HG03060 (cell line): Measurements from ENCODE around the gene SNAI3.
A peak's percentile ranks its signal among the peaks of the same experiment; 100 is the strongest.

Source experiments
- ATAC-seq: cut with Tn5 transposase; IDR thresholded peaks from one replicate; pipeline ENCODE4 v1.9.1; 2021; ENCODE audit warnings: low read depth, moderate number of reproducible peaks; ENCODE audit not compliant: unreplicated experiment

SNAI3 gene

GRCh38 chr16:88693420-88694177, 7.3 kb upstream of the SNAI3 start:
- ATAC-seq, result no peak

DNA sequence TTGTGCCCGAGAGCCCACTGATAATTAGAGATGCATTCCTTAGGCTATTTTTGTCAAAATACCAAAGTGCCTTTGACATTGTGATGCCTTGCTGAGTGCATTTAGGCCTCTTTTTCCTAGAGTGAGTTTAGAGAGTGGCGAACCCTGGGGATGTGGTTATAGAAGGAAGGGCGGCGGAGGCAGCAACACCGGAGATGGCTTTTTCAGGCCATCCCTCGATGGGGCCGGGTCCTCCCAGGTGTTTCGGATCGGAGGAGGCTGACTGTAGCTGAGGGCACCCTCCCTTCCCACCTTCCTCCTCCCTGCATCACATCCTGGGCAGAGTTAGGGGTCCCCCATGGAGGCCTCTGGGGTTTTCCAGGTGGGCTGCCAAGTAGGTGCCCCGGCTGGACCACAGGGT, 6.6 kb upstream of the SNAI3 start:
- no peak for ATAC-seq

GRCh38 chr16:88691924-88692560, 5.7 kb upstream of the SNAI3 start:
- ATAC-seq, result no peak

DNA sequence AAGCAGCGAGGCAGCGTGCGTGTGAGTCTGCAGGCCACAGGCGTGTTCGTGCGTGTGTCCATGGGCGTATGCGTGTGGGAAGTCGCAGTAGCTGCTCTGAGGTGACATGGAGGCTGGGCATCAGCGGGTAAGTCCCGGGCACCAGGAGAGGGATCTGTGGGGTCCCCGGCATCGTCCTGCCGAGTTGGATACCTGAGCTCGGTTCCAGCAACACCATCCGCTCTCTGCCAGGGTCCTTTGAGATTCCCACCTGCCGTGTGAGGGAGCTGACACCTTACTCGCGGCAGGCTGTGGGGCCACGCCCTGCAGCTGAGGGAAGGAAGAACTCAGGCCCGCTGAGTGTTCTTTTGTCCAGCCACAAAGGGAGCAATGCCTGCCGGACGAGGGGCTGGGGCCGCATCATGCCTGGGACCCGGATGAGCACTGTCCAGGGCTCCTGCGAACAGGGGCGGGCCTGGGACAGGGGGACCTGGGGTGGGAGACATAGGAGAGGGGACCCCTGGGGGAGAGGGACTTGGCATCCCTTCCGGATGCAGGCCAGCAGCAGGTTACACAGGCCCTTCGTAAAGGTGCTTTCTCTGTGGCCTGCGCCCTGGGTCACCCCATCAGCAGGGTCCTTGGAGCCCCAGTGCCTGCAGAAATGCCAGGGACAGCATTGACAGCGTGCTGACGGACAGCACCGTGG, 5.0 kb upstream of the SNAI3 start:
- ATAC-seq, result no peak

DNA sequence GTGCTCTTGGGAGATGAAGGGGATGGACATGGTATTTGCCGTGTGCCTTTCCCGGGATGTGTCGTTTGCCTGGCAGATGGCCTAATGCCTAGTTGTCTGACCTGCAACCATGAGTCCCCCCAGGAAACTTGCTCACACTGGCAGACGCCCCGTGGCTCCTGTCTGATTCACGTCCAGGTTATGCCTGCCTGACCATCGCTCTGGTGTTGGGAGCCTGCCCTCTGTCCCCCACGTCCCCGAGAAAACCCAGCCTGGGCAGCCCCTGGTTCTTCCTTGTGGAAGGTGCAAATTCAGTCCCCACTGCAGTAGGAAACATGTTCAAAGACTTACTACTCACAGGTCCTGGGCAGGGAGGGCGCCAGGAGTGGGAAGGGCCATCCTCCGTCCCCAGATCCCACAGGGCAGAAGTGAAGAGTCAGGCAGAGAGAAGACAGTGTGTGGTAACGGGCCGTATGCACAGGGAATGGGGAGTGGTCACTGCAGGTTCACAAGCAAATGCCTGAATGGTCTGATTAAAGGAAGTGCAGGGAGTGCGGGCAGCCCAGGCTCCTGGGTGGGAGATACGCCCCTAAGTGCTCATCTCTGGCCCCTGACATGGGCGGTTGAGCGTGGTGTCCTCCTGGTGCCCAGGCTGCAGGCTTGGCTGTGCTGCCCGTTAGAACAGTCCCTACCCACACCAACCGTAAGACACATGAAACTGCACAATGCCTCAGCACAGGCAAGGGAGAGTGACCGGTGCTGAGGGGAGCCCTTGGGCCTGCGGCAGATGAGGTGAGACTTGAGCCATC, 4.2 kb upstream of the SNAI3 start:
- ATAC-seq, result no peak

DNA sequence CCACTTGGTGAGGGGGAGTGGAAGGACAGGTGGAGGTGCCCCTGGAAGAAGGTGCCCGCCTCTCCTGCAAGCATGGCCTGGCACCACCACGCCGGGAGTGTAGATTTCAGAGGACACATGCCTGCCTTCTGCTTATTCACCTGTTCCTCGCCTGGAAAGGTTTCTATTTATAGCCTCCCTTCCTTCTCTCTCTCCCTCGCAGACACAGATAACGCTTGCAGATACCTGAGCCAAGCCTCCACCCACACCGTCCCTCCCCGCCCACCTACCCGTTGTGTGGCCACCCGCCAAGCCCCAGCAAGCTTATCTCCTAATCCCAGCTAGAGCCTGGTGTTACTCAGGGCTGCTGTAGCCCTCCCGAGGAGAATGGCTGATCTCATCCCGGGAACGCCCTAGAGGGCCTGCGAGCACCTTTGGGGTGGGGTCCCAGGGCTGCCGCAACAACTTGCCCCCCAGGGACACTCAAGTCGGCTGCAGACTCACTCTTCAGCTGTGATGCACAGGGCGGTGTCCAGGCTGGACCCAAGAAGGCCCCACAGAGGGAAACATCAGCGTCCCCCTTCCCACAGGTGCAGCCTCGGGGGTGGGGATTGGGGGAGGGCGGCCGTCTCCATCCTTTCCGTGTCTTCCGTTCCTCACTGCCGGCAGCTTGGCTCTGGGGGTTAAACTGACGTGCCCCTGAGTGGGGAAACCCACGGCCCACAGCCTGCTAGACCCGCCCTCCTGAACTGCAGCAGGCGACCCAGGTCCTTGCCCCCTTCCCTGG, 1.9 kb upstream of the SNAI3 start:
- no peak for ATAC-seq

DNA sequence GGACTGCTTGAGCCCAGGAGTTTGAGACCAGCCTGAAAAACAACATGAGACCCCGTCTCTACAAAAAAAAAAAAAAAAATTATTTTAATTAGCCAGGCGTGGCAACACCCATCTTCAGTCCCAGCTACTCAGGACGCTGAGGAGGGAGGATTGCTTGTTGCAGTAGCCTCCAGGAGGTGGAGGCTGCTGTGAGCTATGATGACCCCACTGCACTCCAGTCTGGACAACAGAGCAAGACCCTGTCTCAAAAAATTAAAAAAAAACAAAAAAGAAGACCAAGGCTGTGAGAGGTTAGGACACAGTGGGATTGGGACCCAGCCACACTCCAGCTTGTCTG, 1.3 kb upstream of the SNAI3 start:
- no peak for ATAC-seq

GRCh38 chr16:88687254-88687576, 908 bp upstream of the SNAI3 start:
- no peak for ATAC-seq

- ATAC-seq, result no peak
These were observed 257 bp downstream of the SNAI3 start for GRCh38 chr16:88686062-88686438.

- no peak for ATAC-seq
These were observed 898 bp downstream of the SNAI3 start for GRCh38 chr16:88685156-88686061.

DNA sequence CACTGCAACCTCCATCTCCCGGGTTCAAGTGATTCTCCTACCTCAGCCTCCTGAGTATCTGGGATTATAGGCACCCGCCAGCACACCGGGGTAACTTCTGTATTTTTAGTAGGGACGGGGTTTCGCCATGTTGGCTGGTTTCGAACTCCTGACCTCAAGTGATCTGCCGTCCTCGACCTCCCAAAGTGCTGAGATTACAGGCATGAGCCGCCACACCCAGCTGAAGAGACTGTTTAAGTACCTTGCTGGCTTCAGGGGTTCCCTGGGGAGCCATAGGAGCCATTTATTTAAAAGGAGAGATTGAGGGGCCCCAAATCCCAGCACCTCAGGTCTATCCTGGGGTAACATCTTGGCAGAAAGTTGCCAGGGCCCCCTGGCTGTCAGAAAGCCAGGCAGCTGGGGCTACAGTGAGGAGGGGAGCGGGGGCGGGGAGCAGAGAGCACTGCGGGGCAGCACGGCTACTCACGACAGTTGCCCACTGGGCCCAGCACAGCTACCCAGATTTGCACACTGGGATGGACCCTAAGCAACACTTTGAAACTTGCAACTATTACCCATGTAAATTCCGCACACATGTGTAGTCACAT, 1.6 kb downstream of the SNAI3 start:
- ATAC-seq, result no peak

- ATAC-seq, result peak; percentile 60
These were observed 4.4 kb downstream of the SNAI3 start for GRCh38 chr16:88681709-88682451.

DNA sequence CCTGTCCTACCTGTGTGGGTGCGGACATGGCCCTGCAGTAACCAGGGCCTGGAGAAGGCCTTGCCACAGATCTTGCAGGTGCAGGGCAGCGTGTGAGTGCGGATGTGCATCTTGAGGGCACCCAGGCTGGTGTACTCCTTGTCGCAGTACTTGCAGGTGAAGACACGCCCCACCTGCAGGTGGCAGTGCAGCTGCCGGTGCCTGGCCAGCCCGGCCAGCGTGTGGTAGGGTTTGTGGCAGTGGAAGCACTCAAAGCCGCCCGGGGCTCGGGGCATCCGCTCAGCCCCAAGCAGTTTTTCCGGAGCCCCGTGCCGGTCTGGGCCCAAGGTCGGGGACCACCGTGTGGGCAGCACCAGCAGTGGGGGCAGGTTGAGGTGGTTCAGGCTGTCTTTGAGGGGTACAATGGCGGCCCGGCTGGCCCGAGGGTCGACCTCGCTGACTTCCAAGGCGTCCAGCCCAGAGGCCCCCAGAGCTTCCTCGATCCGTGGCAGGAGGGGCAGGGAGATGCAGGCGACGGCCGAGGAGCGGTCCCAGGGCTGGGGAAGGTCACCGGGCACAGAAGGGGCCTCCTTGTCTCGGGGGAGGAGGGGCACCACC, 5.1 kb downstream of the SNAI3 start:
- no peak for ATAC-seq

DNA sequence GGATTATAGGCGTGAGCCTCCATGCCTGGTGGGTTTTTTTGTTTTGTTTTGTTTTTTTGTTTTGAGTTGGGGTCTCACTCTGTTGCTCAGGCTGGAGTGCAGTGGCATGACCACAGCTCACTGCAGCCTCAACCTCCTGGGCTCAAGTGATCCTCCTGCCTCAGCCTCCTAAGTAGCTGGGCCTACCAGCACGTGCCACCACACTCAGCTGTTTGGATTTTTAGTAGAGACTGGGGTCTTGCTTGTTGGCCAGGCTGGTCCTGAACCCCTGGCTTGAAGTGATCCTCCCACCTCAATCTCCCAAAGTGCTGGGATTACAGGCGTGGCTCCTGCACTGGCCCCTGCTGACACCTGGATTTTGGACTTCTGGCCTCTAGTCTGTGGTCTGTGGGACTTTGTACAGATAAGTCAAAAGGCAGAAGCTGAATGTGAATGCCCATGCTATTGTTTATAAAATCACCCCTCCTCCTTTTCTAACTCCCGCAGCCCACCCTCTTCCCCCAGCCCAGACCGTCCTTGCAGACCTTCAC, 5.7 kb downstream of the SNAI3 start:
- ATAC-seq, result no peak

GRCh38 chr16:88678224-88678979, 7.9 kb downstream of the SNAI3 start:
- no peak for ATAC-seq

- no peak for ATAC-seq
These were observed 8.6 kb downstream of the SNAI3 start for GRCh38 chr16:88677721-88678120.
